Measurements from ENCODE around the gene TNFSF18.

The TNFSF18 gene

DNA sequence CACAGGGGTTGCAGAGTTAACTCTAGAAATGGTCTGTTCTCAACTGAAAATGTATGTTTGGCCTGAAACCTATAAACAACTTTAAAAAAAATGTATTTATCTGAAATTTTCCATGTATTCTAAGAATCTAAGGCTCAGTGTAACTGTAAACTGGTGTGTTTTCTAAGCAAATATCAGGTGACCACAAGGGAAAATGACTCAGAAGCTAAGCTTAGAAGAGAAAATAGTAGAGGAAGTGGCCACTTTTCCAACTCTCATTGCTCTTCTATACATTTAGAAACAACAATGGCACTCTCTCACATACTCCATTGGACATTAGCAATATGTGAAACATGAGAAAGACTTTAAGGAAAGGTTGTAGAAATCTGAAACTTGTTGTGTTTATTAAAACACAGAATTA lies 7.5 kb downstream of the TNFSF18 start:
- Histone ChIP-seq H3K27ac (ENCODE audit: low read length) (no peak overlapping the region), H2AFZ (ENCODE audit: low read depth, low read length) (no peak overlapping the region), H3K9ac (ENCODE audit: low read length) (no peak overlapping the region), H4K20me1 (ENCODE audit: insufficient read depth, low read length) (no peaks in the 10 kb centered on the region), H3K9me3 (ENCODE audit: insufficient read depth, low read length) (no peaks in the 10 kb centered on the region), H3K4me1 (ENCODE audit: low read length) (peaks cover 32% of the 10 kb centered on the region), H3K79me2 (ENCODE audit: low read length) (no peaks in the 10 kb centered on the region), H3K27me3 (ENCODE audit: low read depth, low read length) (no peaks in the 10 kb centered on the region), H3K4me2 (ENCODE audit: low read length) (no peak overlapping the region), H3K36me3 (replicated peaks; ENCODE audit: low read depth, low read length) (no peaks in the 10 kb centered on the region), H3K4me3 (ENCODE audit: low read length) (no peak overlapping the region)
- no peak for TF ChIP-seq EZH2phosphoT487 (IDR thresholded peaks at IDR 0.05; ENCODE audit: low read depth)

DNA sequence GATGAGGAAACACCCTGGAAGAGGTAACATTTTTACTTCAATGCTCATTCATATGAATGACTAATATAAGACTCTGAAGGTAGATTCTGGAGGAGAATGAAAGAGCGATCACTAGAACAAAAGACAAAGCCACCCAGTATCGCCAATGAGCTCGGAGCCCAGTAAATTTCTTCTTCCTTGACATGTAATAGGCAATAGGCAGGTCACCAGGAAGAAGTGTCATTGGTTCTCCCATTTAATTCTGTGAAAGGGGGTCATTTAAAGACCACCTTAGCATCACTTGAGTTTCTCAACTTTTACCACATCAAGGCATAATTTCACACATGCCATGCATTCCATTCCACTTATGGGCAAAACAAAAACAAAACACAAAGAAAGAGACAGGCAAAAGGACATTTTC lies 7.9 kb downstream of the TNFSF18 start:
- Histone ChIP-seq H3K36me3 (replicated peaks; ENCODE audit: low read depth, low read length) (no peaks in the 10 kb centered on the region), H3K4me1 (ENCODE audit: low read length) (peaks cover 30% of the 10 kb centered on the region), H2AFZ (ENCODE audit: low read depth, low read length) (no peak overlapping the region), H3K27ac (ENCODE audit: low read length) (no peak overlapping the region), H3K27me3 (ENCODE audit: low read depth, low read length) (no peaks in the 10 kb centered on the region), H3K79me2 (ENCODE audit: low read length) (no peaks in the 10 kb centered on the region), H4K20me1 (ENCODE audit: insufficient read depth, low read length) (no peaks in the 10 kb centered on the region), H3K4me2 (ENCODE audit: low read length) (no peak overlapping the region), H3K4me3 (ENCODE audit: low read length) (no peak overlapping the region), H3K9ac (ENCODE audit: low read length) (no peak overlapping the region), H3K9me3 (ENCODE audit: insufficient read depth, low read length) (no peaks in the 10 kb centered on the region)
- TF ChIP-seq EZH2phosphoT487 (IDR thresholded peaks at IDR 0.05; ENCODE audit: low read depth), result no peak
- TF ChIP-seq, protein P1, sequence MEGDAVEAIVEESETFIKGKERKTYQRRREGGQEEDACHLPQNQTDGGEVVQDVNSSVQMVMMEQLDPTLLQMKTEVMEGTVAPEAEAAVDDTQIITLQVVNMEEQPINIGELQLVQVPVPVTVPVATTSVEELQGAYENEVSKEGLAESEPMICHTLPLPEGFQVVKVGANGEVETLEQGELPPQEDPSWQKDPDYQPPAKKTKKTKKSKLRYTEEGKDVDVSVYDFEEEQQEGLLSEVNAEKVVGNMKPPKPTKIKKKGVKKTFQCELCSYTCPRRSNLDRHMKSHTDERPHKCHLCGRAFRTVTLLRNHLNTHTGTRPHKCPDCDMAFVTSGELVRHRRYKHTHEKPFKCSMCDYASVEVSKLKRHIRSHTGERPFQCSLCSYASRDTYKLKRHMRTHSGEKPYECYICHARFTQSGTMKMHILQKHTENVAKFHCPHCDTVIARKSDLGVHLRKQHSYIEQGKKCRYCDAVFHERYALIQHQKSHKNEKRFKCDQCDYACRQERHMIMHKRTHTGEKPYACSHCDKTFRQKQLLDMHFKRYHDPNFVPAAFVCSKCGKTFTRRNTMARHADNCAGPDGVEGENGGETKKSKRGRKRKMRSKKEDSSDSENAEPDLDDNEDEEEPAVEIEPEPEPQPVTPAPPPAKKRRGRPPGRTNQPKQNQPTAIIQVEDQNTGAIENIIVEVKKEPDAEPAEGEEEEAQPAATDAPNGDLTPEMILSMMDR (IDR thresholded peaks at IDR 0.05; ENCODE audit: low read depth, low read length), result no peak

DNA sequence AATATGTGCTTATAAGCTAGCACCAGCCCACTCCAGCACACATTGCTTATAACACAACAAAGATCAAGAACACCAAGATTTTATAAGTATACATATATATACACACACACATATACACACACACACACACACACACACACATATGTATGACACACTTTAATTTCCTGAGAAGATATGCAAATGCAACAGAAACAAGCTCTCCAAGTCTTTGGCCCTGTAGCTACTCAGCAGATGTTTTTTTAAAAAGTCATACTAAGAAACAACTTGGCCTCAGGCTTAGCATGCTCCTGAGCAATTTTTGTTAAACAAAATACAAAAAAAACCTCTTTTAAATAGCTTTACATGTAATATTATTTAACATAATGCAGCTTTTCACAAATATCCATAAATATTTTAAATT lies 11.1 kb downstream of the TNFSF18 start:
- Histone ChIP-seq H3K27ac (ENCODE audit: low read length) (no peak overlapping the region), H3K36me3 (replicated peaks; ENCODE audit: low read depth, low read length) (no peaks in the 10 kb centered on the region), H3K79me2 (ENCODE audit: low read length) (no peaks in the 10 kb centered on the region), H3K4me2 (ENCODE audit: low read length) (peak overlapping the region; percentile 56; the same call in 1 of the 2 replicates), H3K9me3 (ENCODE audit: insufficient read depth, low read length) (no peaks in the 10 kb centered on the region), H3K9ac (ENCODE audit: low read length) (no peak overlapping the region), H3K27me3 (ENCODE audit: low read depth, low read length) (no peaks in the 10 kb centered on the region), H2AFZ (ENCODE audit: low read depth, low read length) (no peak overlapping the region), H3K4me1 (ENCODE audit: low read length) (peaks cover 26% of the 10 kb centered on the region), H4K20me1 (ENCODE audit: insufficient read depth, low read length) (no peaks in the 10 kb centered on the region), H3K4me3 (ENCODE audit: low read length) (no peak overlapping the region)
- TF ChIP-seq, protein P1 (IDR thresholded peaks at IDR 0.05; ENCODE audit: low read depth, low read length), result no peak
- no peak for TF ChIP-seq EZH2phosphoT487 (IDR thresholded peaks at IDR 0.05; ENCODE audit: low read depth)

DNA sequence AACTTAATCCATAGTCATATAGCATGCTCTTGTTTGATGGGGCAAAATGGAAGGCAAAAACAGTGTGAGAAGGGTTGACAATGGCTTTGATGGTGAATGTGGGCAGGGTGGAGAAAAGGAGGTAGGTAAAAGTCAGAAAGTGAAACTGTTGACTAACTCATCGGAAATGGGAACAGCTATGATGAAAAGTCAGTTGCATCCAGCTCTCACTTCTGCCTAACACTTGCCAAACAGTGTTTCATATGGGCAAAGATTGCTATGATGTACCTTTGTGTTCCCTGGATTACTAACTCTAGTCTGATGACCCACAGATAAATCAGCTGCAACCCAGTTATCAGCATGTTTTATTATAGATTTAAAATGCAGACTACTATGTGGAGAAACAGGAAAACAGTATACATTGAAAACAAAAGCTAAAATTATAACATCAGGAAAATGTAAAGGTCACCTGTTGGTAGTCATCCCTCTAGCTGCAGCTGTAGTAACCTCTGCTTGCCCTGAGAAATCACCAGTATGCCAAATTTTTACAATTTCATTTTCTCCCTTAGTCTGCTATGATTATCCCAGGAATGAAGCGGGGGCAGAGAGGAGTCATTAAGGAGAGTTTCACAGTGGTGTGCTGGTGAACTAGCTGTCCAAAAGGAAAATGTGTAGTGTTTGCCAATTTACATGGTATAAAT lies 11.7 kb downstream of the TNFSF18 start:
- no peak for TF ChIP-seq EZH2phosphoT487 (IDR thresholded peaks at IDR 0.05; ENCODE audit: low read depth)
- TF ChIP-seq, protein P1 (IDR thresholded peaks at IDR 0.05; ENCODE audit: low read depth, low read length), result no peak
- Histone ChIP-seq H3K9me3 (ENCODE audit: insufficient read depth, low read length) (no peaks in the 10 kb centered on the region), H2AFZ (ENCODE audit: low read depth, low read length) (no peak overlapping the region), H3K9ac (ENCODE audit: low read length) (no peak overlapping the region), H3K36me3 (replicated peaks; ENCODE audit: low read depth, low read length) (no peaks in the 10 kb centered on the region), H3K4me3 (ENCODE audit: low read length) (peak overlapping the region; percentile 23; the same call in 1 of the 2 replicates), H4K20me1 (ENCODE audit: insufficient read depth, low read length) (no peaks in the 10 kb centered on the region), H3K4me2 (ENCODE audit: low read length) (peak overlapping the region; percentile 56), H3K27ac (ENCODE audit: low read length) (peak overlapping the region; percentile 7; the same call in 1 of the 2 replicates), H3K79me2 (ENCODE audit: low read length) (no peaks in the 10 kb centered on the region), H3K4me1 (ENCODE audit: low read length) (peaks cover 26% of the 10 kb centered on the region), H3K27me3 (ENCODE audit: low read depth, low read length) (no peaks in the 10 kb centered on the region)
